Liver (tissue), 3 donors: Measurements from ENCODE around the gene FLII.
"Not testable (repeated sequence)": the region's sequence is repeated elsewhere in the genome, so short reads cannot be mapped to it uniquely, and the experiment has no call there.

Experiments used
- EGR1 ChIP-seq, 2 donors: IDR thresholded peaks; 2 replicates each; pipeline ENCODE4 v1.6.1; 2016 to 2018; ENCODE audit warnings: antibody characterized with exemption in 2 of 2, low read depth in 2 of 2
- GABPA ChIP-seq, 2 donors: IDR thresholded peaks in 1 of 2; conservative IDR thresholded peaks in 1 of 2; 2 replicates each; pipeline ENCODE4 v1.6.1; 2016; ENCODE audit warnings: antibody characterized with exemption in 2 of 2, mild to moderate bottlenecking in 1 of 2, moderate library complexity in 1 of 2
- HNF4A ChIP-seq, 2 donors: conservative IDR thresholded peaks; 2 replicates each; pipeline ENCODE4 v1.6.1; 2016; ENCODE audit warnings: antibody characterized with exemption in 2 of 2, mild to moderate bottlenecking in 2 of 2
- JUND ChIP-seq, 2 donors: IDR thresholded peaks; 2 replicates each; pipeline ENCODE4 v1.6.1; 2016; ENCODE audit warnings: antibody characterized with exemption in 2 of 2
- MAX ChIP-seq: IDR thresholded peaks from 2 replicates; pipeline ENCODE4 v1.6.1; 2016; ENCODE audit warnings: antibody characterized with exemption
- NR2F2 ChIP-seq: IDR thresholded peaks from 2 replicates; pipeline ENCODE4 v1.6.1; 2016; ENCODE audit warnings: antibody characterized with exemption
- RAD21 ChIP-seq, 2 donors: IDR thresholded peaks; 2 replicates each; pipeline ENCODE4 v1.6.1; 2016; ENCODE audit warnings: antibody characterized with exemption in 2 of 2, mild to moderate bottlenecking in 2 of 2
- TAF1 ChIP-seq: conservative IDR thresholded peaks from 2 replicates; pipeline ENCODE4 v1.6.1; 2016; ENCODE audit warnings: antibody characterized with exemption, mild to moderate bottlenecking
- YY1 ChIP-seq: IDR thresholded peaks from 2 replicates; pipeline ENCODE4 v1.6.1; 2016; ENCODE audit warnings: antibody characterized with exemption, mild to moderate bottlenecking
- TF ChIP-seq, protein P1 (sequence below): fragments of 150-350 bp; IDR thresholded peaks from 2 replicates; pipeline ENCODE4 v1.5.1; 2017; ENCODE audit warnings: improper control_type of control experiment, low read depth, low read length; ENCODE audit not compliant: missing input control
- TF ChIP-seq, protein P2 (sequence below): IDR thresholded peaks from 2 replicates; pipeline ENCODE4 v1.6.1; 2016; ENCODE audit warnings: antibody characterized with exemption, mild to moderate bottlenecking
- TF ChIP-seq, protein P3 (sequence below): IDR thresholded peaks from 2 replicates; pipeline ENCODE4 v1.6.1; 2016; ENCODE audit warnings: antibody characterized with exemption
- donor health status: healthy.
- donor health status: healthy.

DNA sequence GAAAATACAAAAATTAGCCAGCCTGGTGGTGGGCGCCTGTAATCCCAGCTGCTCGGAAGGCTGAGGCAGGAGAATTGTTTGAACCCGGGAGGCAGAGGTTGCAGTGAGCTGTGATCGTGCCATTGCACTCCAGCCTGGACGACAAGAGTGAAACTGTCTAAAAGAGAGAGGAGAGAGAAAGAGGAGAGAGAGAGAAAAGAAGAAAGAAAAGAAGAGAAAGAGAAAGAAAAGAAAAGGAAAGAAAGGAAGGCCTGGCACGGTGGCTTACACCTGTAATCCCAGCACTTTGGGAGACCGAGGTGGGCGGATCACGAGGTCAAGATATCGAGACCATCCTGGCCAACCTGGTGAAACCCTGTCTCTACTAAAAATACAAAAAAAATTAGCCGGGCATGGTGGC, 41.6 kb downstream of the FLII start:
- TF ChIP-seq, protein P1, sequence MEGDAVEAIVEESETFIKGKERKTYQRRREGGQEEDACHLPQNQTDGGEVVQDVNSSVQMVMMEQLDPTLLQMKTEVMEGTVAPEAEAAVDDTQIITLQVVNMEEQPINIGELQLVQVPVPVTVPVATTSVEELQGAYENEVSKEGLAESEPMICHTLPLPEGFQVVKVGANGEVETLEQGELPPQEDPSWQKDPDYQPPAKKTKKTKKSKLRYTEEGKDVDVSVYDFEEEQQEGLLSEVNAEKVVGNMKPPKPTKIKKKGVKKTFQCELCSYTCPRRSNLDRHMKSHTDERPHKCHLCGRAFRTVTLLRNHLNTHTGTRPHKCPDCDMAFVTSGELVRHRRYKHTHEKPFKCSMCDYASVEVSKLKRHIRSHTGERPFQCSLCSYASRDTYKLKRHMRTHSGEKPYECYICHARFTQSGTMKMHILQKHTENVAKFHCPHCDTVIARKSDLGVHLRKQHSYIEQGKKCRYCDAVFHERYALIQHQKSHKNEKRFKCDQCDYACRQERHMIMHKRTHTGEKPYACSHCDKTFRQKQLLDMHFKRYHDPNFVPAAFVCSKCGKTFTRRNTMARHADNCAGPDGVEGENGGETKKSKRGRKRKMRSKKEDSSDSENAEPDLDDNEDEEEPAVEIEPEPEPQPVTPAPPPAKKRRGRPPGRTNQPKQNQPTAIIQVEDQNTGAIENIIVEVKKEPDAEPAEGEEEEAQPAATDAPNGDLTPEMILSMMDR: not testable (repeated sequence)
- TF ChIP-seq GABPA (IDR thresholded peaks at IDR 0.05 in 1 of 2, conservative IDR thresholded peaks at IDR 0.05 in 1 of 2); EGR1 (IDR thresholded peaks at IDR 0.05; ENCODE audit: low read depth in 2 of 2); RAD21 (IDR thresholded peaks at IDR 0.05); MAX; JUND (IDR thresholded peaks at IDR 0.05); NR2F2; TAF1; HNF4A (conservative IDR thresholded peaks at IDR 0.05); YY1: not testable (repeated sequence)
- TF ChIP-seq, protein P2, sequence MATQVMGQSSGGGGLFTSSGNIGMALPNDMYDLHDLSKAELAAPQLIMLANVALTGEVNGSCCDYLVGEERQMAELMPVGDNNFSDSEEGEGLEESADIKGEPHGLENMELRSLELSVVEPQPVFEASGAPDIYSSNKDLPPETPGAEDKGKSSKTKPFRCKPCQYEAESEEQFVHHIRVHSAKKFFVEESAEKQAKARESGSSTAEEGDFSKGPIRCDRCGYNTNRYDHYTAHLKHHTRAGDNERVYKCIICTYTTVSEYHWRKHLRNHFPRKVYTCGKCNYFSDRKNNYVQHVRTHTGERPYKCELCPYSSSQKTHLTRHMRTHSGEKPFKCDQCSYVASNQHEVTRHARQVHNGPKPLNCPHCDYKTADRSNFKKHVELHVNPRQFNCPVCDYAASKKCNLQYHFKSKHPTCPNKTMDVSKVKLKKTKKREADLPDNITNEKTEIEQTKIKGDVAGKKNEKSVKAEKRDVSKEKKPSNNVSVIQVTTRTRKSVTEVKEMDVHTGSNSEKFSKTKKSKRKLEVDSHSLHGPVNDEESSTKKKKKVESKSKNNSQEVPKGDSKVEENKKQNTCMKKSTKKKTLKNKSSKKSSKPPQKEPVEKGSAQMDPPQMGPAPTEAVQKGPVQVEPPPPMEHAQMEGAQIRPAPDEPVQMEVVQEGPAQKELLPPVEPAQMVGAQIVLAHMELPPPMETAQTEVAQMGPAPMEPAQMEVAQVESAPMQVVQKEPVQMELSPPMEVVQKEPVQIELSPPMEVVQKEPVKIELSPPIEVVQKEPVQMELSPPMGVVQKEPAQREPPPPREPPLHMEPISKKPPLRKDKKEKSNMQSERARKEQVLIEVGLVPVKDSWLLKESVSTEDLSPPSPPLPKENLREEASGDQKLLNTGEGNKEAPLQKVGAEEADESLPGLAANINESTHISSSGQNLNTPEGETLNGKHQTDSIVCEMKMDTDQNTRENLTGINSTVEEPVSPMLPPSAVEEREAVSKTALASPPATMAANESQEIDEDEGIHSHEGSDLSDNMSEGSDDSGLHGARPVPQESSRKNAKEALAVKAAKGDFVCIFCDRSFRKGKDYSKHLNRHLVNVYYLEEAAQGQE: not testable (repeated sequence)
- TF ChIP-seq, protein P3, sequence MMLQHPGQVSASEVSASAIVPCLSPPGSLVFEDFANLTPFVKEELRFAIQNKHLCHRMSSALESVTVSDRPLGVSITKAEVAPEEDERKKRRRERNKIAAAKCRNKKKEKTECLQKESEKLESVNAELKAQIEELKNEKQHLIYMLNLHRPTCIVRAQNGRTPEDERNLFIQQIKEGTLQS: not testable (repeated sequence)
